Smooth muscle cell (in vitro differentiated cells): ENCODE measurements around the gene ILKAP. TPM values are rescaled to one million over a fixed set of nuclear protein-coding genes. Genes with fewer than 3 reads are reported as not detected.

Experiments used
- DNase-seq: peaks from one replicate; lab custom pipeline; 2025; ENCODE audit not compliant: unreplicated experiment; lab: John Stamatoyannopoulos, UW
- H2AFZ ChIP-seq: fragments of 200-600 bp; sonication (generic); 2 replicates; pipeline ENCODE4 v1.6.0; 2016; ENCODE audit warnings: antibody characterized with exemption, low read depth, mild to moderate bottlenecking
- H3F3A ChIP-seq: fragments of 200-600 bp; sonication (generic); 2 replicates; pipeline ENCODE4 v1.6.0; 2017; ENCODE audit warnings: antibody characterized with exemption, low read depth
- H3K27ac ChIP-seq: fragments of 200-600 bp; sonication (generic); 2 replicates; pipeline ENCODE4 v1.5.1; 2016; ENCODE audit warnings: low read depth, mild to moderate bottlenecking
- H3K27me3 ChIP-seq: fragments of 200-600 bp; sonication (generic); 2 replicates; pipeline ENCODE4 v1.6.1; 2016; ENCODE audit warnings: low read depth, mild to moderate bottlenecking
- H3K36me3 ChIP-seq: fragments of 200-600 bp; sonication (generic); 2 replicates; pipeline ENCODE4 v1.5.1; 2016; ENCODE audit warnings: low read depth
- H3K4me1 ChIP-seq: fragments of 200-600 bp; sonication (generic); 2 replicates; pipeline ENCODE4 v1.5.1; 2016; ENCODE audit warnings: low read depth
- H3K4me2 ChIP-seq: fragments of 200-600 bp; sonication (generic); 2 replicates; pipeline ENCODE4 v1.6.0; 2016; ENCODE audit warnings: mild to moderate bottlenecking
- H3K4me3 ChIP-seq: fragments of 200-600 bp; sonication (generic); 2 replicates; pipeline ENCODE4 v1.5.1; 2016; ENCODE audit warnings: mild to moderate bottlenecking
- H3K79me2 ChIP-seq: fragments of 200-600 bp; sonication (generic); 2 replicates; pipeline ENCODE4 v1.6.0; 2016; ENCODE audit warnings: low read depth, mild to moderate bottlenecking
- H3K9ac ChIP-seq: fragments of 200-600 bp; sonication (generic); 2 replicates; pipeline ENCODE4 v1.6.0; 2016; ENCODE audit warnings: low read depth
- H3K9me3 ChIP-seq: fragments of 200-600 bp; sonication (generic); replicated peaks from 2 replicates; pipeline ENCODE4 v1.5.1; 2016; ENCODE audit warnings: low read depth
- H4K20me1 ChIP-seq: fragments of 200-600 bp; sonication (generic); 2 replicates; pipeline ENCODE4 v1.6.0; 2016; ENCODE audit warnings: low read depth
- CTCF ChIP-seq: fragments of 200-600 bp; sonication (generic); IDR thresholded peaks from 2 replicates; pipeline ENCODE4 v1.5.1; 2017; ENCODE audit warnings: borderline replicate concordance, mild to moderate bottlenecking, antibody characterized with exemption; ENCODE audit not compliant: insufficient read depth, poor library complexity, severe bottlenecking
- WGBS: methylation state at CpG from one replicate; pipeline ENCODE4 v1.1.7; 2016; ENCODE audit warnings: low lambda C conversion rate; 5-methylcytosine and 5-hydroxymethylcytosine counted together
- polyA plus RNA-seq: library from polyadenylated mRNA; unstranded; fragments of >200 nt; fragmentation: Nextera tagmentation; extraction: Ambion mirVana; gene quantifications from 2 replicates; pipeline ENCODE4 v1.2.1, GENCODE V29; 2016
- total RNA-seq: library from RNA; depleted of rRNA; stranded (reverse); fragments of >200 nt; gene quantifications from 2 replicates; pipeline ENCODE4 v1.2.3, GENCODE V29; 2014

Gene ILKAP
- total and polyA plus RNA-seq, 2 experiments from 2014 or later = 12.0 to 21.9 TPM

GRCh38 chr2:238202326-238203093 lies 985 bp downstream of the ILKAP start:
- Histone ChIP-seq H3K9ac (peak overlapping the region; percentile 78), H3K36me3 (no peaks in the 10 kb centered on the region), H3K4me1 (peaks cover 7% of the 10 kb centered on the region), H3K9me3 (no peaks in the 10 kb centered on the region), H3K4me2 (peak overlapping the region; percentile 92), H3K27ac (peak overlapping the region; percentile 30), H4K20me1 (peaks cover 54% of the 10 kb centered on the region), H3K79me2 (peaks cover 56% of the 10 kb centered on the region), H3K4me3 (peak overlapping the region; percentile 86), H2AFZ (peak overlapping the region; percentile 12), H3K27me3 (no peaks in the 10 kb centered on the region), H3F3A (no peaks in the 10 kb centered on the region)
- no peak for TF ChIP-seq CTCF
- DNase-seq = no peak
- WGBS = 8% methylated on average over 27 of the region's 27 CpGs

- no peaks in the 10 kb centered on the region for H3K4me1 ChIP-seq
- DNase-seq = no peak
- no peak overlapping the region for H3K27ac ChIP-seq
- no peak overlapping the region for H3K4me2 ChIP-seq
- no peak overlapping the region for H2AFZ ChIP-seq
- 95% methylated on average over 2 of the region's 2 CpGs for WGBS
- no peak overlapping the region for H3K9ac ChIP-seq
- no peaks in the 10 kb centered on the region for H3F3A ChIP-seq
- peaks cover 17% of the 10 kb centered on the region for H3K36me3 ChIP-seq
- H4K20me1 ChIP-seq = peaks cover 26% of the 10 kb centered on the region
- H3K79me2 ChIP-seq = peaks cover 7% of the 10 kb centered on the region
- H3K4me3 ChIP-seq = no peak overlapping the region
- no peaks in the 10 kb centered on the region for H3K9me3 ChIP-seq
- TF ChIP-seq CTCF = no peak
- no peaks in the 10 kb centered on the region for H3K27me3 ChIP-seq
Measured at GRCh38 chr2:238190445-238190844, 13.1 kb downstream of the ILKAP start.

GRCh38 chr2:238187618-238188548 lies 15.6 kb downstream of the ILKAP start:
- Histone ChIP-seq H4K20me1 (peaks cover 9% of the 10 kb centered on the region), H3K9ac (no peak overlapping the region), H2AFZ (no peak overlapping the region), H3K9me3 (no peaks in the 10 kb centered on the region), H3K27ac (no peak overlapping the region), H3K4me1 (no peaks in the 10 kb centered on the region), H3K79me2 (no peaks in the 10 kb centered on the region), H3K4me3 (no peak overlapping the region), H3K27me3 (no peaks in the 10 kb centered on the region), H3F3A (no peaks in the 10 kb centered on the region), H3K36me3 (peaks cover 16% of the 10 kb centered on the region), H3K4me2 (no peak overlapping the region)
- WGBS = 97% methylated on average over 17 of the region's 17 CpGs
- DNase-seq = no peak
- TF ChIP-seq CTCF = no peak
